ENCODE data around the gene ERICH4.
"Not testable (repeated sequence)": the region's sequence is repeated elsewhere in the genome, so short reads cannot be mapped to it uniquely, and the experiment has no call there.

The ERICH4 gene

DNA sequence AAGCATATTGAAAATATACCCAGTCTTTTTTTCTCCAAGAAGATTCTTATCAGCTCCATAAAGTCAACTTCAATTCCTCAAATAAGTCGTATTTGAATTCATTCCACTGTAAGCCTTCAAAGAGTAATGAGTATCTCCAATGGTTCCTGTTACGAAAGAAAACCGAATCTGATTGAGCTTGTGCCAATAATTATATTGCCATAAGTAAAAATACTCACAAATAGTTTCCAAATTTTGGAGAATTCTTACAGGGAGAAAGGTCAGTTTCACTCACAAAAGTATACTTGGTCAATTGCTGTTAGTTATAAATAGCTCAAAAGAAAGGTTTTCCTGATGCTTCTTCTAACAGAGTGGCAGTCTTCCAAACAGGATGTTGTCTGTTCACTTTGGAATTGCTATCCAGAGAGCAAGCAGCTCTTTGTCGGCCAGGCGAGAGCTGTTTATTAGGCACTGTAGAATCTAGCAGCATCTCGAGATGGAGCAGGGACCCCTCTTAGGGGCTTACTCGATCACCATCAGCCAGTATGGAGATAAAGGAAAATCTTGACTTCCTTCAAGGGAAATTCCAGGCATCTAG is 13.5 kb downstream of the ERICH4 start:
- no peak overlapping the region for H3K9ac ChIP-seq (ENCODE audit: low read length)
- peaks cover 69% of the 10 kb centered on the region for H3K27me3 ChIP-seq (ENCODE audit: control insufficient read depth, insufficient read depth, low read length)
- H3K9me3 ChIP-seq (ENCODE audit: control insufficient read depth, insufficient read depth, low read depth, low read length): peaks cover 4% of the 10 kb centered on the region
- H3K27ac ChIP-seq (ENCODE audit: low read depth, low read length): no peak overlapping the region
- H3K36me3 ChIP-seq (ENCODE audit: control insufficient read depth, insufficient read depth, low read length): no peaks in the 10 kb centered on the region
- H3K4me3 ChIP-seq (ENCODE audit: low read depth, low read length): no peak overlapping the region
- H3K4me1 ChIP-seq (ENCODE audit: control insufficient read depth, insufficient read depth, low read length): no peaks in the 10 kb centered on the region

DNA sequence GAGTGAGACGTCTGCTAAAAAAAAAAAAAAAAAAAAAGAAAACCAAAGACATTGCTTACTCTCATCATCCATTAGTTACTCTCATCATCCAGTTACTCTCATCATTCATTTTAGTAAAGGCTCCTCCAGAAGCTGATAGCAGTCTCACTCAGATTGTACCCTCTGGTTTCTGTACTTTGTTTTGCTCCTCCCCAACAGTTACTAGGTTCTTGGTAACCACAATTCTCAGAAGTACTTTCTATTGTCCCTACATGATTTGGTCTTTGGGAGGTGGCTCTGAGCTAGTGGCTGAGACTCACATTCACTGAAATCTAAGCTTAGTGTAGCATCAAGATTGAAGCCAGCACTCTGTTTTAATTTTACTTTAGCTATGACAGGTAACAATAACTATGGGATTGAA is 14.3 kb downstream of the ERICH4 start:
- Histone ChIP-seq H3K4me3 (ENCODE audit: low read depth, low read length) (no peak overlapping the region), H3K9ac (ENCODE audit: low read length) (no peak overlapping the region), H3K4me1 (ENCODE audit: control insufficient read depth, insufficient read depth, low read length) (no peaks in the 10 kb centered on the region), H3K36me3 (ENCODE audit: control insufficient read depth, insufficient read depth, low read length) (no peaks in the 10 kb centered on the region), H3K27ac (ENCODE audit: low read depth, low read length) (no peak overlapping the region), H3K27me3 (ENCODE audit: control insufficient read depth, insufficient read depth, low read length) (peaks cover 69% of the 10 kb centered on the region), H3K9me3 (ENCODE audit: control insufficient read depth, insufficient read depth, low read depth, low read length) (peaks cover 11% of the 10 kb centered on the region)

DNA sequence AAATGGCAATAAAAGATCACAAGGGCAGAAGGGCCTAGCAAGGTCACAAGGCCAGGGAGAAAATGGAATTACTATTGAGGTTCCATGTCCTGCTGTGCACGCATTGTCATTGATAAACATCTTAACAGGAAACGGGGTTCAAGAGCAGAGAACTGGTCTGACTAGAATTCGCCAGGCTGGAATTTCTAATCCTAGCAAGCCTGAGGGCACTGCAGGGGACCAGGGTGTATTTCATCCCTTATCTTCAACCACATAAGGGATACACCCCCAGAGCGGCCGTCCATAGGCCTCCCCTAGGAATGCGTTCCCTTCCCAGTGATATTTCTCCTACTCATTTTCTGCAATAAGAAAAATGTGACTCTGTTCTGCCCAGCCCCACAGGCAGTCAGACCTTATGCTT is 19.5 kb downstream of the ERICH4 start:
- H3K27ac ChIP-seq (ENCODE audit: low read depth, low read length): no peak overlapping the region
- H3K4me3 ChIP-seq (ENCODE audit: low read depth, low read length): no peak overlapping the region
- H3K36me3 ChIP-seq (ENCODE audit: control insufficient read depth, insufficient read depth, low read length): no peaks in the 10 kb centered on the region
- no peaks in the 10 kb centered on the region for H3K4me1 ChIP-seq (ENCODE audit: control insufficient read depth, insufficient read depth, low read length)
- H3K27me3 ChIP-seq (ENCODE audit: control insufficient read depth, insufficient read depth, low read length): peaks cover 59% of the 10 kb centered on the region
- no peak overlapping the region for H3K9ac ChIP-seq (ENCODE audit: low read length)
- peaks cover 24% of the 10 kb centered on the region for H3K9me3 ChIP-seq (ENCODE audit: control insufficient read depth, insufficient read depth, low read depth, low read length)

DNA sequence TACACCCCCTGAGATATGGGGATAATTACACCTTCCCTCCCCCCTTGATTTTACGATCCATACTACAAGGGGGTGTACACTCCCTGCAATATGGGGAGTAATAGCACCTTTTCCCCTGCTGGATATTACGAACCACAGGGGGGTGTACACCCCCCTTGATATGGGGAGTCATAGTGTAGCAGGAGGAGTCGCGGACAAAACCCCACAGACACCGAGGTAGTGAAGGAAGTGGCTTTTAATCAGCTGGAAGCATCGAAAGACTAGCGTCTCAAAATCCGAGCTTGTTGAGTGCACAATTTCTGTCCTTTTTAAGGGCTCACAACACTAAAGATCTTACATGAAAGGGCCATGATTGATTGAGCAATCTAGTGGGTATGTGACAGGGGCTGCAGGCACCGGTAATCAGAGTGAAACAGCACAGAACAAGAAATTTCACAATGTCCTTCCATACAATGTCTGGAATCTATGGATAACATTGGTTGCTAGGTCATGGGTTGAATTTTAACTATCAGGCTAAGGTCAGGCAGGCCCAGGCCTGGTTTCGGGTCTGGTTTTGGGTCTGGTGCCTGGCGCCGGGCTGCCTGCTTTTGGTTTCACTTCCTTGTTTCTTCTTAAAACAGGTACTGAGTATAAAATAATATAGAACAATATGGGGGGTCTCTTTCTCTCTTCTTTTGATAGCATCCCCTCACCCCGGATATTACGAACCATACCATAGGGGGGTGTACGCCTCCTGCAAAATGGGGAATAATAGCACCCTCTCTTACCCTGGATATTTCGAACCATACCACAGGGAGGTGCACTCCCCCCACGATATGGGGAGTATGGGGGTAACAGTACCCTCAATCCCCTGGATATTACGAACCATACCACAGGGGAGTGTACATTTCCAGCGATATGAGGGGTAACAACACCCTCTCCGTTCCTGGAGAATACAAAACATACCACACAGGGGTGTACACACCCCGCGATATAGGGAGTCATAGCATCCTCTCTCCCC is 20.6 kb downstream of the ERICH4 start:
- H3K27ac ChIP-seq (ENCODE audit: low read depth, low read length); H3K9ac ChIP-seq (ENCODE audit: low read length); H3K36me3 ChIP-seq (ENCODE audit: control insufficient read depth, insufficient read depth, low read length); H3K4me3 ChIP-seq (ENCODE audit: low read depth, low read length); H3K4me1 ChIP-seq (ENCODE audit: control insufficient read depth, insufficient read depth, low read length): not testable (repeated sequence)
- Histone ChIP-seq H3K9me3 (ENCODE audit: control insufficient read depth, insufficient read depth, low read depth, low read length) (peaks cover 24% of the 10 kb centered on the region), H3K27me3 (ENCODE audit: control insufficient read depth, insufficient read depth, low read length) (peaks cover 56% of the 10 kb centered on the region)

- no peaks in the 10 kb centered on the region for H3K4me1 ChIP-seq (ENCODE audit: control insufficient read depth, insufficient read depth, low read length)
- H3K36me3 ChIP-seq (ENCODE audit: control insufficient read depth, insufficient read depth, low read length): no peaks in the 10 kb centered on the region
- H3K27me3 ChIP-seq (ENCODE audit: control insufficient read depth, insufficient read depth, low read length): peaks cover 90% of the 10 kb centered on the region
- H3K27ac ChIP-seq (ENCODE audit: low read depth, low read length): no peak overlapping the region
- no peak overlapping the region for H3K4me3 ChIP-seq (ENCODE audit: low read depth, low read length)
- H3K9me3 ChIP-seq (ENCODE audit: control insufficient read depth, insufficient read depth, low read depth, low read length): no peaks in the 10 kb centered on the region; the same call in 1 of the 2 replicates
- no peak overlapping the region for H3K9ac ChIP-seq (ENCODE audit: low read length)
These were observed 33.6 kb downstream of the ERICH4 start for GRCh38 chr19:41476583-41476982.

DNA sequence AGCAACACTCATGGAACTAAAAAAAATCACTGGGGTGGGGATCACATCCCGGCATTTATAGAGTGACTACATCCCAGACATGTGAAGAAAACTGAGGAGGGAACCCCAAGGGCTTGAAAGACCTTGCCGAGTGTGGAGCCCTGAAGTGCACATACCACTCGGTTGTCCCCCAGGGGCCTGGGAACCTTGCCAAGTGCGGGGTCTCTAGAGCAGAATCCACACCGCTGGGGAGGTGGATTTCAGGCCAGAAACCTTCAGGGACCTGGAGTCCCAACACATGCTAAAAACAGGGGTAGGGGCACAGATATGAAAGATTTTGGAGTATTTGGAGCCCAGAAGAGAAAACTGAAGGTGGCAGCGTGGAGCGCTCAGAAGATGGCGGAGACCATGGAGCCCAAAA is 35.2 kb downstream of the ERICH4 start:
- no peaks in the 10 kb centered on the region for H3K4me1 ChIP-seq (ENCODE audit: control insufficient read depth, insufficient read depth, low read length)
- no peak overlapping the region for H3K4me3 ChIP-seq (ENCODE audit: low read depth, low read length)
- H3K36me3 ChIP-seq (ENCODE audit: control insufficient read depth, insufficient read depth, low read length): no peaks in the 10 kb centered on the region
- peaks cover 4% of the 10 kb centered on the region; the same call in 1 of the 2 replicates for H3K9me3 ChIP-seq (ENCODE audit: control insufficient read depth, insufficient read depth, low read depth, low read length)
- H3K27ac ChIP-seq (ENCODE audit: low read depth, low read length): no peak overlapping the region
- H3K9ac ChIP-seq (ENCODE audit: low read length): no peak overlapping the region
- H3K27me3 ChIP-seq (ENCODE audit: control insufficient read depth, insufficient read depth, low read length): peaks cover 88% of the 10 kb centered on the region

- peaks cover 84% of the 10 kb centered on the region for H3K27me3 ChIP-seq (ENCODE audit: control insufficient read depth, insufficient read depth, low read length)
- H3K9ac ChIP-seq (ENCODE audit: low read length): no peak overlapping the region
- no peaks in the 10 kb centered on the region for H3K4me1 ChIP-seq (ENCODE audit: control insufficient read depth, insufficient read depth, low read length)
- peaks cover 4% of the 10 kb centered on the region; the same call in 1 of the 2 replicates for H3K9me3 ChIP-seq (ENCODE audit: control insufficient read depth, insufficient read depth, low read depth, low read length)
- H3K4me3 ChIP-seq (ENCODE audit: low read depth, low read length): no peak overlapping the region
- no peak overlapping the region for H3K27ac ChIP-seq (ENCODE audit: low read depth, low read length)
- H3K36me3 ChIP-seq (ENCODE audit: control insufficient read depth, insufficient read depth, low read length): no peaks in the 10 kb centered on the region
These were observed 36.2 kb downstream of the ERICH4 start for GRCh38 chr19:41478875-41479756.

- no peak overlapping the region for H3K4me3 ChIP-seq (ENCODE audit: low read depth, low read length)
- no peaks in the 10 kb centered on the region for H3K36me3 ChIP-seq (ENCODE audit: control insufficient read depth, insufficient read depth, low read length)
- H3K27ac ChIP-seq (ENCODE audit: low read depth, low read length): no peak overlapping the region
- no peaks in the 10 kb centered on the region for H3K4me1 ChIP-seq (ENCODE audit: control insufficient read depth, insufficient read depth, low read length)
- peaks cover 78% of the 10 kb centered on the region for H3K27me3 ChIP-seq (ENCODE audit: control insufficient read depth, insufficient read depth, low read length)
- no peak overlapping the region for H3K9ac ChIP-seq (ENCODE audit: low read length)
- peaks cover 4% of the 10 kb centered on the region; the same call in 1 of the 2 replicates for H3K9me3 ChIP-seq (ENCODE audit: control insufficient read depth, insufficient read depth, low read depth, low read length)
These were observed 36.8 kb downstream of the ERICH4 start for GRCh38 chr19:41479757-41480191.

- Histone ChIP-seq H3K9me3 (ENCODE audit: control insufficient read depth, insufficient read depth, low read depth, low read length) (peaks cover 7% of the 10 kb centered on the region; the same call in 1 of the 2 replicates), H3K4me3 (ENCODE audit: low read depth, low read length) (no peak overlapping the region), H3K9ac (ENCODE audit: low read length) (no peak overlapping the region), H3K36me3 (ENCODE audit: control insufficient read depth, insufficient read depth, low read length) (no peaks in the 10 kb centered on the region), H3K4me1 (ENCODE audit: control insufficient read depth, insufficient read depth, low read length) (no peaks in the 10 kb centered on the region), H3K27me3 (ENCODE audit: control insufficient read depth, insufficient read depth, low read length) (peaks cover 76% of the 10 kb centered on the region), H3K27ac (ENCODE audit: low read depth, low read length) (no peak overlapping the region)
These were observed 37.4 kb downstream of the ERICH4 start for GRCh38 chr19:41480336-41480735.

- H3K4me1 ChIP-seq (ENCODE audit: control insufficient read depth, insufficient read depth, low read length): no peaks in the 10 kb centered on the region
- H3K36me3 ChIP-seq (ENCODE audit: control insufficient read depth, insufficient read depth, low read length): no peaks in the 10 kb centered on the region
- H3K27ac ChIP-seq (ENCODE audit: low read depth, low read length): no peak overlapping the region
- H3K9me3 ChIP-seq (ENCODE audit: control insufficient read depth, insufficient read depth, low read depth, low read length): peaks cover 25% of the 10 kb centered on the region
- no peak overlapping the region for H3K4me3 ChIP-seq (ENCODE audit: low read depth, low read length)
- H3K9ac ChIP-seq (ENCODE audit: low read length): no peak overlapping the region
- peaks cover 33% of the 10 kb centered on the region; the same call in 1 of the 2 replicates for H3K27me3 ChIP-seq (ENCODE audit: control insufficient read depth, insufficient read depth, low read length)
These were observed 41.9 kb downstream of the ERICH4 start for GRCh38 chr19:41484822-41485221.
